Sigmoid colon (tissue), 3 donors: Measurements from ENCODE around the gene GRID1.

ENCODE experiments used
- POLR2A ChIP-seq, 2 donors: fragments of 450-650 bp; IDR thresholded peaks; one replicate each; pipeline ENCODE4 v1.6.1; 2016; ENCODE audit warnings: antibody characterized with exemption in 2 of 2, mild to moderate bottlenecking in 2 of 2, moderate library complexity in 2 of 2
- TF ChIP-seq, protein P1 (sequence below), 4 experiments: fragments of 450-650 bp in 3 of 4; fragments of 200-600 bp in 1 of 4; IDR thresholded peaks; one replicate each; pipeline ENCODE4 v1.5.1; 2016 to 2019; ENCODE audit warnings: antibody characterized with exemption in 4 of 4, mild to moderate bottlenecking in 3 of 4, moderate library complexity in 2 of 4

DNA sequence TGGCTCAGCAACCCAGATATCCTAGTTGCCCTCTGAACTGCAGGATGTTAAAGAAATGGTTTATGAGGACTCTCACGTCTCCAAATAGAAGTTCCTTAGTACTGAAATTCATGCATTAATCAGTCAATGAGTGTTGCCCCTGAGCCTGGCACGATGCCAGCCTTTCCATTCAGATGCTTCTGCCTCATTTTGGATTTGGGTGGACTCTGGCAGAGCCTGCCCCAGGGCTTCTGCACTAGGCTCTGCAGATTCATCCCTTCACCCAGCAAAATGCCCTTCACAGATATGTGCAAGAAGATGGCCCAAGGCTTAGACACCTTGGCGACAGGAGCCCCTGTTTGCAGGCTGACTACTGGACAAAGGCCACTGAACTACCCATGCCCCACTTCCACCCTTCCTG is 747.8 kb downstream of the GRID1 start:
- TF ChIP-seq, protein P1, sequence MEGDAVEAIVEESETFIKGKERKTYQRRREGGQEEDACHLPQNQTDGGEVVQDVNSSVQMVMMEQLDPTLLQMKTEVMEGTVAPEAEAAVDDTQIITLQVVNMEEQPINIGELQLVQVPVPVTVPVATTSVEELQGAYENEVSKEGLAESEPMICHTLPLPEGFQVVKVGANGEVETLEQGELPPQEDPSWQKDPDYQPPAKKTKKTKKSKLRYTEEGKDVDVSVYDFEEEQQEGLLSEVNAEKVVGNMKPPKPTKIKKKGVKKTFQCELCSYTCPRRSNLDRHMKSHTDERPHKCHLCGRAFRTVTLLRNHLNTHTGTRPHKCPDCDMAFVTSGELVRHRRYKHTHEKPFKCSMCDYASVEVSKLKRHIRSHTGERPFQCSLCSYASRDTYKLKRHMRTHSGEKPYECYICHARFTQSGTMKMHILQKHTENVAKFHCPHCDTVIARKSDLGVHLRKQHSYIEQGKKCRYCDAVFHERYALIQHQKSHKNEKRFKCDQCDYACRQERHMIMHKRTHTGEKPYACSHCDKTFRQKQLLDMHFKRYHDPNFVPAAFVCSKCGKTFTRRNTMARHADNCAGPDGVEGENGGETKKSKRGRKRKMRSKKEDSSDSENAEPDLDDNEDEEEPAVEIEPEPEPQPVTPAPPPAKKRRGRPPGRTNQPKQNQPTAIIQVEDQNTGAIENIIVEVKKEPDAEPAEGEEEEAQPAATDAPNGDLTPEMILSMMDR (IDR thresholded peaks at IDR 0.05): no peak
- TF ChIP-seq POLR2A (IDR thresholded peaks at IDR 0.05): no peak
